K562 (cell line): ENCODE data around the gene TMEM132C. TPM values are rescaled to one million over a fixed set of nuclear protein-coding genes. Genes with fewer than 3 reads are reported as not detected.

Experiments used
- ATAC-seq: fragments of 200-7000 bp; cut with Tn5 transposase; 3 replicates; pipeline ENCODE4 v1.9.1; 2020; ENCODE audit warnings: moderate library complexity
- BruUV-seq: library from RNA; stranded (reverse); fragments of 400-500 nt; replicated peaks from 2 replicates; lab custom pipeline; 2021; lab: Mats Ljungman, UMichigan
- CTCF ChIA-PET: fragments of 300-600 bp; formaldehyde crosslinking; extraction: SDS; loops from one replicate; lab custom pipeline; 2021; ENCODE audit warnings: low intra/inter-chr PET ratio; lab: Yijun Ruan, JAX
- POLR2A ChIA-PET: fragments of 300-600, 350-650 bp; sonication (Branson Sonifier 250); formaldehyde crosslinking; extraction: SDS; loops from one replicate; lab custom pipeline; 2021; ENCODE audit warnings: antibody characterized with exemption, inconsistent platforms; lab: Yijun Ruan, JAX
- DNase-seq, 4 experiments: peaks; one replicate each; pipeline versions ENCODE4 v3.0.0 to v3.0.0-alpha.2; 2011 to 2018; ENCODE audit warnings: low spot score in 3 of 4, mixed read lengths in 3 of 4; ENCODE audit errors: extremely low read depth in 1 of 4
- FAIRE-seq: peaks from 2 replicates; lab custom pipeline; 2011; peaks lifted over from hg19 to GRCh38; lab: Jason Lieb, UNC
- H2AFZ ChIP-seq: 2 replicates; pipeline ENCODE4 v1.6.0; 2011; ENCODE audit warnings: low read depth, low read length, control low read depth, inconsistent platforms
- H3K27ac ChIP-seq: fragments of 200-600 bp; 3 replicates; pipeline ENCODE4 v1.8.0; 2011; ENCODE audit warnings: low read depth, mild to moderate bottlenecking, control low read depth, inconsistent platforms, low read length, moderate library complexity, mixed read lengths; ENCODE audit errors: extremely low read depth
- H3K27me3 ChIP-seq, 2 experiments: fragments of 300-600 bp in 1 of 2; 2 replicates in 1 of 2; 3 replicates in 1 of 2; pipeline versions ENCODE4 v1.6.0 to v1.8.0; 2011; ENCODE audit warnings: inconsistent platforms in 2 of 2, low read length in 2 of 2, mild to moderate bottlenecking in 1 of 2, mixed read lengths in 1 of 2, moderate library complexity in 1 of 2; ENCODE audit not compliant: control insufficient read depth in 2 of 2, insufficient read depth in 2 of 2
- H3K36me3 ChIP-seq: fragments of 300-600 bp; 3 replicates; pipeline ENCODE4 v1.8.0; 2011; ENCODE audit warnings: mild to moderate bottlenecking, low read length, inconsistent platforms; ENCODE audit not compliant: control insufficient read depth, insufficient read depth
- H3K4me1 ChIP-seq, 2 experiments: fragments of 200-600 bp in 1 of 2; replicated peaks in 1 of 2; 2 replicates in 1 of 2; 3 replicates in 1 of 2; pipeline versions ENCODE4 v1.5.1 to v1.8.0; 2011; ENCODE audit warnings: inconsistent platforms in 2 of 2, low read length in 2 of 2, mild to moderate bottlenecking in 1 of 2, mixed read lengths in 1 of 2, moderate library complexity in 1 of 2; ENCODE audit not compliant: control insufficient read depth in 2 of 2, insufficient read depth in 2 of 2
- H3K4me2 ChIP-seq: 2 replicates; pipeline ENCODE4 v1.6.1; 2011; ENCODE audit warnings: low read length, control low read depth, inconsistent platforms, mixed read lengths; ENCODE audit not compliant: insufficient read depth
- H3K4me3 ChIP-seq: fragments of 200-600 bp; sonication (generic), shearing (Covaris generic); 2 replicates; pipeline ENCODE4 v1.5.1; 2016; ENCODE audit warnings: control low read depth, inconsistent platforms
- H3K79me2 ChIP-seq: fragments of 200-600 bp; 3 replicates; pipeline ENCODE4 v1.8.0; 2011; ENCODE audit warnings: low read length, inconsistent platforms; ENCODE audit not compliant: control insufficient read depth, insufficient read depth
- H3K9ac ChIP-seq, 2 experiments: 2 replicates each; pipeline versions ENCODE4 v1.6.0 to v1.6.1; 2011; ENCODE audit warnings: low read depth in 2 of 2, low read length in 2 of 2, control low read depth in 1 of 2, inconsistent platforms in 1 of 2, mild to moderate bottlenecking in 1 of 2, mixed read lengths in 1 of 2; ENCODE audit not compliant: insufficient read depth in 1 of 2
- H3K9me1 ChIP-seq: one replicate; pipeline ENCODE4 v1.6.0; 2011; ENCODE audit warnings: inconsistent platforms, mild to moderate bottlenecking, low read length, moderate library complexity; ENCODE audit not compliant: control insufficient read depth, insufficient read depth
- H3K9me3 ChIP-seq: replicated peaks from 2 replicates; pipeline ENCODE4 v1.5.1; 2011; ENCODE audit warnings: low read depth, low read length, inconsistent platforms; ENCODE audit not compliant: control insufficient read depth, insufficient read depth
- H4K20me1 ChIP-seq: replicated peaks from 2 replicates; pipeline ENCODE4 v1.6.1; 2011; ENCODE audit warnings: low read length, inconsistent platforms, mixed read lengths; ENCODE audit not compliant: control insufficient read depth, insufficient read depth
- DEAF1 ChIP-seq: fragments of 450-650 bp; formaldehyde crosslinking; IDR thresholded peaks from 2 replicates; pipeline ENCODE4 v1.4.0; 2020; ENCODE audit warnings: mild to moderate bottlenecking, moderate library complexity
- EZH2 ChIP-seq: IDR thresholded peaks from 2 replicates; pipeline ENCODE4 v1.6.1; 2012; ENCODE audit warnings: low read depth, mild to moderate bottlenecking, inconsistent platforms, low read length, borderline replicate concordance
- HCFC1 ChIP-seq: IDR thresholded peaks from 2 replicates; pipeline ENCODE4 v1.6.1; 2012; ENCODE audit warnings: low read depth, low read length, improper control_type of control experiment
- ILK ChIP-seq: fragments of 450-650 bp; IDR thresholded peaks from 2 replicates; pipeline ENCODE4 v1.6.1; 2016; ENCODE audit warnings: missing genetic modification characterization, low read depth, mild to moderate bottlenecking, missing compliant biosample characterization, moderate library complexity, borderline replicate concordance
- PREB ChIP-seq: sonication (generic); formaldehyde crosslinking; IDR thresholded peaks from 2 replicates; pipeline ENCODE4 v1.8.1; 2023; ENCODE audit warnings: mild to moderate bottlenecking, missing genetic modification reagents
- ZNF407 ChIP-seq: fragments of 450-650 bp; IDR thresholded peaks from 2 replicates; pipeline ENCODE4 v1.6.1; 2016; ENCODE audit warnings: low read depth
- WGBS: fragments of 100-300 bp; shearing (Covaris generic); methylation state at CpG from one replicate; pipeline ENCODE4 v1.1.6; 2016; ENCODE audit warnings: low coverage, mixed read lengths; ENCODE audit not compliant: insufficient coverage; ENCODE audit errors: missing lambda C conversion rate; 5-methylcytosine and 5-hydroxymethylcytosine counted together
- in situ Hi-C: fragments of 300-500 bp; cut with MboI; formaldehyde crosslinking; loops from 4 replicates; pipeline ENCODE4 v1.15.0; 2018; ENCODE audit warnings: inconsistent platforms, mixed read lengths
- intact Hi-C: fragments of 100-400 bp; cut with micrococcal nuclease; formaldehyde crosslinking; loops from 2 replicates; pipeline ENCODE4 v1.14.2; 2022
- polyA plus RNA-seq, 8 experiments: library from polyadenylated mRNA; depleted of rRNA in 4 of 8; stranded (reverse) in 5 of 8; unstranded in 3 of 8; fragments of >200 nt; fragmentation: Nextera tagmentation in 2 of 8; fragmentation: Illumina TruSeq in 1 of 8; extraction: Ambion mirVana in 2 of 8; extraction: Trizol in 1 of 8; gene quantifications; 2 replicates each; pipeline versions ENCODE4 v1.2.1 to v1.2.3, GENCODE V29; 2011 to 2014; ENCODE audit warnings: inconsistent platforms in 1 of 8, missing spikeins in 1 of 8
- total RNA-seq, 7 experiments: library from RNA; depleted of rRNA in 6 of 7; stranded (reverse); fragments of >200 nt in 6 of 7; fragmentation: Illumina TruSeq in 2 of 7; extraction: Trizol in 2 of 7; gene quantifications; 2 replicates each; pipeline versions ENCODE4 v1.2.1 to v1.2.3, GENCODE V29; 2011 to 2021; ENCODE audit warnings: low replicate concordance in 1 of 7

The TMEM132C gene
- total and polyA plus RNA-seq, 9 of the 15 experiments (the other 6 are each of a cell fraction or from before 2014, with no cell fraction given), result not detected

GRCh38 chr12:128339126-128339520, 72.2 kb downstream of the TMEM132C start:
- in situ Hi-C loops, result no loop called here
- BruUV-seq, result no TSS peak
- Histone ChIP-seq H3K4me2 (no peak overlapping the region), H3K4me1 (no peaks in the 10 kb centered on the region), H3K79me2 (no peaks in the 10 kb centered on the region), H3K9me3 (no peaks in the 10 kb centered on the region), H4K20me1 (no peaks in the 10 kb centered on the region), H3K27me3 (no peaks in the 10 kb centered on the region; a peak in 1 of 5 replicates), H2AFZ (no peak overlapping the region), H3K9me1 (no peaks in the 10 kb centered on the region), H3K9ac (no peak overlapping the region), H3K4me3 (no peak overlapping the region), H3K36me3 (no peaks in the 10 kb centered on the region), H3K27ac (no peak overlapping the region)
- FAIRE-seq (no peak), DNase-seq (no peak), ATAC-seq (no peak)
- ChIA-PET CTCF (no interaction called here), POLR2A (no interaction called here)
- 0% methylated on average over 5 of the region's 6 CpGs for WGBS
- TF ChIP-seq EZH2, result no peak
- no peak for TF ChIP-seq PREB (CRISPR knock-in tag)
- TF ChIP-seq DEAF1 (CRISPR knock-in tag), result no peak
- no peak for TF ChIP-seq ZNF407
- no peak for TF ChIP-seq HCFC1
- TF ChIP-seq ILK (tag), result no peak
- intact Hi-C loops, result no loop called here
